Stimulated activated CD8-positive, alpha-beta memory T cell treated with anti-CD3 and anti-CD28 coated beads, Interleukin-12 subunit alpha, Interleukin-12 subunit beta, amount 100 ng/mL, for 4 hours (primary cell): Measurements from ENCODE around the gene ETFA.

ENCODE experiments used
- DNase-seq: peaks from one replicate; pipeline ENCODE4 v3.0.0-alpha.2; 2020; ENCODE audit warnings: low read depth

ETFA gene

GRCh38 chr15:76172782-76173181 is 138.5 kb downstream of the ETFA start:
- no peak for DNase-seq

GRCh38 chr15:76169911-76170800 is 141.1 kb downstream of the ETFA start:
- no peak for DNase-seq

DNA sequence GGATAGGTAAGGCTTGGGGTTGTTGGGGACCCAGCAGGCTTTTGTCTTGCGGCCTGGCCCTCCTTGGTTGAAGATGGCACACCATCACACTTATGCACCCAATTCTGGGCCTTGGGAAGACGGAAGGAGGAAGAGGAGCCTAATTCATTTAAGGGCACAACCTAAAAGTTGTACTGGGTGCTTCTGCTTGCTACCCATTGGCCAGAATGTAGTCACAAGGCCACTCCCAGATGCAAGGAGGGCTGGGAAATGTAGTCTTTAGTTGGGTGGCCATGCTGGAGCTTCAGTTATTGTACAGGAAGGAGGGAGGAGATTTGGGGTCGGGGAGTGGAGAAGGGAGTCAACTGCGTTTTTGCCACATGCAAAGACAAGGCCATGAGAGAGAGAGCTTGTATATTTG is 142.3 kb downstream of the ETFA start:
- DNase-seq, result no peak

- no peak for DNase-seq
Observed at GRCh38 chr15:76168237-76168984, 142.9 kb downstream of the ETFA start.

GRCh38 chr15:76165951-76166350 is 145.3 kb downstream of the ETFA start:
- DNase-seq, result no peak
